ENCODE measurements around the gene ATP12A.
A peak's percentile ranks its signal among the peaks of the same experiment; 100 is the strongest.

The ATP12A gene

GRCh38 chr13:24651718-24652345, 28.4 kb upstream of the ATP12A start:
- TF ChIP-seq CTCF (IDR thresholded peaks at IDR 0.05; ENCODE audit: low read depth, low read length, missing control alignments), result no peak
- no peak overlapping the region for H3K4me3 ChIP-seq (ENCODE audit: low read depth, low read length)
- DNase-seq (ENCODE audit: low read depth), result no peak

- H3K4me3 ChIP-seq (ENCODE audit: low read depth, low read length), result no peak overlapping the region
- no peak for TF ChIP-seq CTCF (IDR thresholded peaks at IDR 0.05; ENCODE audit: low read depth, low read length, missing control alignments)
- DNase-seq (ENCODE audit: low read depth), result no peak
Measured at GRCh38 chr13:24652359-24652758, 27.8 kb upstream of the ATP12A start.

- no peak for DNase-seq (ENCODE audit: low read depth)
- no peak for TF ChIP-seq CTCF (IDR thresholded peaks at IDR 0.05; ENCODE audit: low read depth, low read length, missing control alignments)
- no peak overlapping the region for H3K4me3 ChIP-seq (ENCODE audit: low read depth, low read length)
Measured at GRCh38 chr13:24654741-24655140, 25.5 kb upstream of the ATP12A start.

GRCh38 chr13:24659239-24659638, 21.0 kb upstream of the ATP12A start:
- no peak for TF ChIP-seq CTCF (IDR thresholded peaks at IDR 0.05; ENCODE audit: low read depth, low read length, missing control alignments)
- no peak for DNase-seq (ENCODE audit: low read depth)
- H3K4me3 ChIP-seq (ENCODE audit: low read depth, low read length), result no peak overlapping the region

GRCh38 chr13:24660023-24660741, 20.0 kb upstream of the ATP12A start:
- DNase-seq (ENCODE audit: low read depth), result no peak
- H3K4me3 ChIP-seq (ENCODE audit: low read depth, low read length), result no peak overlapping the region
- TF ChIP-seq CTCF (IDR thresholded peaks at IDR 0.05; ENCODE audit: low read depth, low read length, missing control alignments), result no peak

GRCh38 chr13:24661713-24662112, 18.5 kb upstream of the ATP12A start:
- TF ChIP-seq CTCF (IDR thresholded peaks at IDR 0.05; ENCODE audit: low read depth, low read length, missing control alignments), result no peak
- H3K4me3 ChIP-seq (ENCODE audit: low read depth, low read length), result no peak overlapping the region
- DNase-seq (ENCODE audit: low read depth), result peak; percentile 34
